Thymus (tissue), 11 donors: ENCODE measurements around the gene CCNK. TPM values are rescaled to one million over a fixed set of nuclear protein-coding genes. Genes with fewer than 3 reads are reported as not detected.

Experiments
- DNase-seq, 9 donors: peaks; one replicate each; pipeline ENCODE4 v3.0.0-alpha.2; 2013; ENCODE audit warnings: low spot score in 9 of 9, low read depth in 6 of 9, missing footprints in 1 of 9
- H3K27ac ChIP-seq, 2 donors: one replicate each; pipeline ENCODE4 v1.5.1; 2013; ENCODE audit warnings: control low read depth in 1 of 2, low read depth in 1 of 2, low read length in 1 of 2, mild to moderate bottlenecking in 1 of 2, moderate library complexity in 1 of 2
- H3K27me3 ChIP-seq, 2 donors: one replicate each; pipeline ENCODE4 v1.5.1; 2013; ENCODE audit warnings: low read length in 1 of 2; ENCODE audit not compliant: control insufficient read depth in 2 of 2, insufficient read depth in 1 of 2
- H3K36me3 ChIP-seq, 2 donors: one replicate each; pipeline ENCODE4 v1.5.1; 2013; ENCODE audit warnings: low read length in 1 of 2, mild to moderate bottlenecking in 1 of 2, moderate library complexity in 1 of 2; ENCODE audit not compliant: control insufficient read depth in 2 of 2, insufficient read depth in 2 of 2
- H3K4me1 ChIP-seq, 2 donors: one replicate each; pipeline ENCODE4 v1.5.1; 2013; ENCODE audit warnings: low read length in 2 of 2; ENCODE audit not compliant: control insufficient read depth in 2 of 2, insufficient read depth in 2 of 2
- H3K4me3 ChIP-seq, 2 donors: one replicate each; pipeline ENCODE4 v1.5.1; 2013; ENCODE audit warnings: low read length in 2 of 2, control low read depth in 1 of 2, mild to moderate bottlenecking in 1 of 2
- H3K9me3 ChIP-seq, 2 donors: one replicate each; pipeline ENCODE4 v1.5.1; 2013; ENCODE audit warnings: low read length in 1 of 2, mild to moderate bottlenecking in 1 of 2; ENCODE audit not compliant: control insufficient read depth in 2 of 2, insufficient read depth in 1 of 2
- WGBS: extraction: QIAGEN DNeasy Blood & Tissue Kit; methylation state at CpG from one replicate; pipeline ENCODE4 v1.1.7; 2013; 5-methylcytosine and 5-hydroxymethylcytosine counted together
- polyA plus RNA-seq: library from polyadenylated mRNA; stranded (reverse); fragments of 200-250 nt; gene quantifications from one replicate; pipeline ENCODE4 v1.2.3, GENCODE V29; 2013
- total RNA-seq: library from RNA; stranded (reverse); fragments of 120-200 nt; gene quantifications from one replicate; pipeline ENCODE4 v1.2.4, GENCODE V29; 2013
- donor health status: healthy.

The CCNK gene
- total and polyA plus RNA-seq, 2 donors, result 12.4 to 26.9 TPM

DNA sequence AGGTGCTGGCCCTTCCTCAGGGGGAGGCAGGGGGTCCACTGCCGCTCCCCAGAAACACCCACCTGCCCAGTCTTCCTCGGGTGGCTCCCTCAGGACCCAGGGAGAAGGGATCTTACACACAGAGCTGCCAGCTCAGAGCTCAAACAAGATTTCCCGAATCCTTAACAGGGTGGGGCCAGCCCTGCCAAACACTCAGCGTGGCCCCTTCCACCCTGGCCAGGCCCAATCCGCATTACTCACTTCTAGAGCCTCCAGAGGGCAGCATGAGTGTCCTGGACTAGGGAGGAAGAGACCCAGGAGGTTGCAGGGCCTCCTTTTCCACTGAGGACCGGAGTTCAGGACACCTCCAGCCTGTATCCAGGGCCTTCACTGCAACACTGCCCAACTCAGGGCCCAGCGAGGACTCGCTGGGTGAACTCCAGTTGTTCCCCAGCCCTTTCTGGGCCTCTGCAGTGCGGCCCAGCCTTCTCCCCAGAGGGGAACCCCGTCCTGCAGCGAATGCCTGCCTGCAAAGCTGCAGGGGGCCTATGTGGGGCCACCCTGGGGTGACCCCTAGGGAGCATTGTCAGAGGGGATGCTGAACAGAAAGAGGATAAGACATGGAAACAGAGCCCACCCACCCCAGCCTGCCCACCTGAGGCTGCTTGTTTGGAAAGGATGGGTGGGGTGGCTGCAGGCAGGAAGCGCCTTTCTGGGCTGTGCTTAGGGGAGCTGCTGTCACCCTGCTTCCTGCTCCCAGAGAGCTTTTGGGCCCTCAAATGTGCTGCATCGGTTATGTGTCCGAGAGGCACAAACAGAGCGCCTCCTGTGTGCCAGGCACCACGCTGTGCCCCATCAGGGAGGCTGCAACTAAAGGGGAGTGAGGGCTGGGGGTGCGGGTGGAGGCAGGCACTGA lies 43.8 kb downstream of the CCNK start:
- WGBS, result 82% methylated on average over 17 of the region's 17 CpGs
- Histone ChIP-seq H3K4me1 (no peaks in the 10 kb centered on the region), H3K9me3 (no peaks in the 10 kb centered on the region), H3K36me3 (no peaks in the 10 kb centered on the region), H3K27me3 (no peaks in the 10 kb centered on the region), H3K4me3 (no peak overlapping the region), H3K27ac (no peak overlapping the region)
- DNase-seq, result peak in 1 of 9 donors; percentile 9

DNA sequence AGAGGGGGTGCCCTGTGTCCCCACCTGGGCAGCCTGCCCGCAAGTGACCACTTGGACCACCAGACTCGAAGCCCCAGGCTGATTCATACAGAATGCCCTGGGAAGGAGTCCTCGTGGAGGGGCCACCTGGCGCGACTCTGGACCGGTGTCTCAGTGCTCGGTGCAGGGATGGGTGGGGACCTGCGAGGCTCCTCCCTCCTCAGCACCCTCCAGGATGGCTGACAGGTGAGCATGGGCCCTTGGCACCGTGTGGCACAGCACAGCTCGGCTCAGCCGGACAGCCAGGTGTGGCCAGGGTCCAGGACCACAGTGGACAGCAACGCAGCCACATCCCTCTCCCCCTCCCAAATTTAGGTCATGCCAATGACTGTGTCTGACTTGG lies 44.5 kb downstream of the CCNK start:
- Histone ChIP-seq H3K36me3 (no peaks in the 10 kb centered on the region), H3K27me3 (no peaks in the 10 kb centered on the region), H3K27ac (no peak overlapping the region), H3K9me3 (no peaks in the 10 kb centered on the region), H3K4me3 (no peak overlapping the region), H3K4me1 (no peaks in the 10 kb centered on the region)
- WGBS, result 95% methylated on average over 12 of the region's 12 CpGs
- no peak for DNase-seq

DNA sequence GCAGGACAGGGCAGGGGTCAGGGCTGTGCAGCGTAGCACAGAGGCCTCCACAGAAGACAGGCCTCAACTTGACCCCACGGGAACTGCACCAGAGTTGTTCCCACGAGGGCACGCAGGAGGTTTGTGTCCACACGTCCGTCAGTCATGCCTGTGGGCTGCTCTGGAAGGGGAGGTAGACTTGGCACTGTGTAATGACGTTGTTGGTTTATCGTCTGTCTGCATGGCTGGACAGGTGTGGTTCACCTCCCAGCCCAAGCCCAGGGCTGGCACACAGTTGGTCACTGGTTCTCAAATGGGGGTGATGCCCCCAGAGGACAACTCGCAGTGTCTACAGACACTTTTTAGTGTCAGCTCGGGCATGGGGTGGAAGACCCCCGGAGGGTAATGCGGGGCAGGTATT lies 45.8 kb downstream of the CCNK start:
- no peaks in the 10 kb centered on the region for H3K36me3 ChIP-seq
- H3K4me3 ChIP-seq, result no peak overlapping the region
- no peak for DNase-seq
- no peaks in the 10 kb centered on the region for H3K9me3 ChIP-seq
- H3K27ac ChIP-seq, result no peak overlapping the region
- 95% methylated on average over 12 of the region's 12 CpGs for WGBS
- H3K27me3 ChIP-seq, result no peaks in the 10 kb centered on the region
- no peaks in the 10 kb centered on the region for H3K4me1 ChIP-seq

DNA sequence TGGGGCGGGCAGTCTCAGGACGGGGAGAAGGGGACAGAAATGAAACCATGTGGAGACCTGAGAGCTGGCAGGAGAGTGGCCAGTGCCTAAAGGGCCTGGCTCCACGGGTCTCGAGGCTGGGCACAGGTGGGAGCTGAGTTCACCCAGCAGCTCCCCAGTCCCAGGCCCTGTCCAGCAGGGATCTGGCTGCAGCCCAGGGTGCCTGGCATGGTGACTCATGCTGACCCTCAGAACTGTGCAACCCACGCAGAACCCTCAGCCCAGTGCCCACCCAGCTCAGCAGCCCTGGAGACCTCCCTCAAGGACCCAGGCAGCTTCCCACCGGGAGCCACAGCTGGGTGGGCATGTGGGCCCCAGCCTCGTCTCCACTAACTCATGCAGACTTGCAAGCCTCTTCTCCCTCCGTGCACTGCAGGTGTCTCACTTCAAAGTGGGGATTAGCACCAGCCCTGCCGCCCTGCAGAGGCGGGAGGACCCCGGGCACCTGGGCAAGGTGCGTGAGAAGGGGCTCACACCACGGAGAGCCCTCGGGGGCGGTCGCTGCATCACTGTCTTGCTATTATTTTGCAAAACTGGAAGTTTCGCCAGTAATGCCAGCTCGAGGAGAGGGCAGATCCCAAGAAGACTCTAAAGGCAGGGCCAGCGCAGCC lies 46.3 kb downstream of the CCNK start:
- no peaks in the 10 kb centered on the region for H3K9me3 ChIP-seq
- H3K27me3 ChIP-seq, result no peaks in the 10 kb centered on the region
- no peak overlapping the region for H3K4me3 ChIP-seq
- H3K4me1 ChIP-seq, result no peaks in the 10 kb centered on the region
- H3K36me3 ChIP-seq, result no peaks in the 10 kb centered on the region
- no peak overlapping the region for H3K27ac ChIP-seq
- no peak for DNase-seq
- WGBS, result 89% methylated on average over 19 of the region's 19 CpGs

DNA sequence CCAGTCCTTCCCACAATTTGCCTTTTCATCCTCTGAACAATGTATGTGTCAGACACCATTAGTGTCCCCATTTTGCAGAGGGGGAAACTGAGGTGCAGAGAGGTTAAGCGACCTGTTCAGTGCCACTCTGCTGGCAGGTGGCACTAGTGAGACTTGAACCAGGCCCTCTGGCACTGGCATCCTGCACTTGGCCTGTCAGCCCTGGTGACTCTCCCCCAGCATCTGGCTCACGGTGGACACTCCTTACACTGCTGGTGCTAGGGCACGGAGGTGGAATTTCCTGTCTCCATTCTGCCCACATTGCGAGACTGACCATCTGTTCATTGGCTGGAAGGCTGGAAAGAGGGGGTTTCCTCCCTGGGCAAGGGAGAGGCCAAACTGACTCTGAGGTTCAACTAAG lies 48.7 kb downstream of the CCNK start:
- DNase-seq, result no peak
- Histone ChIP-seq H3K27me3 (no peaks in the 10 kb centered on the region), H3K4me1 (no peaks in the 10 kb centered on the region), H3K4me3 (no peak overlapping the region), H3K27ac (no peak overlapping the region), H3K36me3 (no peaks in the 10 kb centered on the region), H3K9me3 (no peaks in the 10 kb centered on the region)
- WGBS, result 97% methylated on average over 4 of the region's 4 CpGs

DNA sequence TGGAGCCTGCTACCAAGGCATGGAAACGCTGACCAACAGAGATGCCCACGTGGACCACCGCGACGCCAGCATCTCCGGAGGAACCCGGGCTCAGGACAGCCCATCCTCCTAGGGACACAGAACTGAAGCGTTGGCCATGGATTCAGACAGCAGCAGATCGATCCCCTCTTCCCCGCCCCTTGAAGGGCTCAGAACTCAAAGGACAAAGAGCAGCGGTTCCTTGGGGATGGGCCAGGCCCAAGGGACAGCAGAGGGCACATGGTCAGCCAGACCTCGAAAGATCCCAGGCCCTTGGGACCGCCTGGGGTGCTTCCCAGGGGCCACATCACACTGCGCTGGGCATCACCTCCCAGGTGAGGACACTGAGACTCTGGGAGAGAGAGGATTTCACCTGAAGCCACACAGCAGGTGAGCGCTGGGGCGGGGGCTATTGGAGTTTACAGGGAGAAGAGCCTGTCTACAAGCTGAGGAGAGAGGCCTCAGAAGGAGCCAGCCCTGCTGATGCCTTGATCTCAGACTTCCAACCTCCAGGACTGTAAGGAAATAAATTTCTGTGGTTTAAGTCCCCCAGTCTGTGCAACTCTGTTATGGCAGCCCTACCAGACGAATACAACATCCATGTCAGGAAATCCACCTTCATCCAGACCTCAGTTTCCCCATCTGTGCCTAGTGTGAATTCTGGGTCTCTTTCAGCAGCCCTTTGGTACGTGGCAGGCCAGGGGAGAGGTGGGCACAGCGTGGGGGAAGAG lies 49.4 kb downstream of the CCNK start:
- WGBS, result 94% methylated on average over 19 of the region's 19 CpGs
- H3K9me3 ChIP-seq, result no peaks in the 10 kb centered on the region
- H3K4me3 ChIP-seq, result no peak overlapping the region
- no peak overlapping the region for H3K27ac ChIP-seq
- no peak for DNase-seq
- H3K36me3 ChIP-seq, result no peaks in the 10 kb centered on the region
- H3K4me1 ChIP-seq, result no peaks in the 10 kb centered on the region
- no peaks in the 10 kb centered on the region for H3K27me3 ChIP-seq

DNA sequence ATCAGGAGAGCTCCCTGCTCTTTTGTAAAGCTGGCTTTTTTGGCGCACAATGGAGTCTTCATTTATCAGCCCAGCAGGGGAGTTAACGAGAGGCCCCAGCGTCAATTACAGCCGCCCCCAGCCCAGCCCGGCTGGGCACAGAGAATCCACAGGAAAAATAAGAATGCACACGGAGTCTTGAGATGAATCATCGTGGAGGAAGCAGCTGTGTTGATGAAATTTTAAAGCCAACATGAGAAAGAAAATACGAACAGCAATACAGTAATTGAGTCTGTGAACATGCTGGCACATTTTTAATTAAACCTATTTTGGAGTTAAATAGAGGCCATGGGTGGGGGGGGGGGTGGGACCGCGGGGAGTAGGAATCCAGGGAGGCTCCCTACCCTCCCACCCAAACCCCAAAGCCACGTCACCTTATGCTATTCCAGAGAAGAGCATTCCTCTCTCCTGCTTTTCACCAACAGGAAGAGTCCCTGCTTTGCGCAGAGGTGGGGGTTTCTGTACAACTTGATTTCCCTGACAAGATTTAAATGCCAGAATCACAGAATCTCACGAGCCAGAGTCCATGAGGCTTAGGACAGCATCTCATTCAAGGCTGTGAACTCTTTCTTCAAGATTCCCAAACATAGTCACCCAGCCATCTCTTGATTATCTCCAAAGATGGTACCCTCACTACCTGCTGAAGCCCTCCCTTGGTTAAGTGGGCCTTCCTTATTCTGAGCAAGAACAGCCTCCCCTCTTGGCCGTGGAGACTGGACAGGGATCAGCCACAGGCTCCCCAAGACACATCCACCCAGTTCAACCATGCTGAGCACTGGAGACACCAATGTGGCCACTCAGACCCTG lies 50.3 kb downstream of the CCNK start:
- DNase-seq, result no peak
- H3K4me3 ChIP-seq, result no peak overlapping the region
- H3K27ac ChIP-seq, result no peak overlapping the region
- no peaks in the 10 kb centered on the region for H3K4me1 ChIP-seq
- no peaks in the 10 kb centered on the region for H3K36me3 ChIP-seq
- no peaks in the 10 kb centered on the region for H3K9me3 ChIP-seq
- 75% methylated on average over 14 of the region's 14 CpGs for WGBS
- H3K27me3 ChIP-seq, result no peaks in the 10 kb centered on the region

DNA sequence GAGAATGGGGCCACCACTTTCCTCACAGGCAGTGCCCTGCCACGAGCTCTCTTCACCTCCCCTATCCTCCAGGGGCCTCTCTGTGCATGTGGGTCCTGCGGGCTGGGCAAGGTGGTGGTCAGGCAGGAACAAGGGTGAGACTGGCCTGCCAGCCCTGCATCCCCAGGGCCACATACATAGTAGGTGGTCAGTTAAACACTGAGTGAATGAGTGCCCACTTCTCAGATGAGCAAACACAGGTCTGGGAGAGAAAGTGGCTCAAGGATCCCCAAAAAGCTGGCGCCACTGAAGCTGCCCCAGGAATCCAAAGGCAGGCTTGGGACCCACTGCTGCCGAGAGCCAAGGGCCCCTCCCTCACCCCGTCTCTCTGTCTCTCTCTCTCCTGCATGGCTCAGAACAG lies 51.1 kb downstream of the CCNK start:
- no peaks in the 10 kb centered on the region for H3K4me1 ChIP-seq
- 93% methylated on average over 5 of the region's 5 CpGs for WGBS
- no peaks in the 10 kb centered on the region for H3K36me3 ChIP-seq
- H3K27ac ChIP-seq, result no peak overlapping the region
- DNase-seq, result no peak
- H3K27me3 ChIP-seq, result no peaks in the 10 kb centered on the region
- no peak overlapping the region for H3K4me3 ChIP-seq
- H3K9me3 ChIP-seq, result no peaks in the 10 kb centered on the region
